Fibroblast of the aortic adventitia (primary cell): Measurements from ENCODE around the gene KCNQ5. TPM values are rescaled to one million over a fixed set of nuclear protein-coding genes. Genes with fewer than 3 reads are reported as not detected.

Experiments used
- DNase-seq: peaks from one replicate; pipeline ENCODE4 v3.0.0-alpha.2; 2010; ENCODE audit warnings: low read depth
- H3K4me3 ChIP-seq: 2 replicates; pipeline ENCODE4 v1.5.1; 2011; ENCODE audit warnings: low read depth, mild to moderate bottlenecking, control low read depth, low read length, moderate library complexity
- CTCF ChIP-seq: IDR thresholded peaks from 2 replicates; pipeline ENCODE4 v1.5.1; 2011; ENCODE audit warnings: mild to moderate bottlenecking, low read length, control low read depth, inconsistent platforms; ENCODE audit not compliant: insufficient read depth
- total RNA-seq: library from RNA; depleted of rRNA; stranded (reverse); fragments of >200 nt; gene quantifications from 2 replicates; pipeline ENCODE4 v1.2.3, GENCODE V29; 2012; ENCODE audit warnings: low replicate concordance

KCNQ5 gene
- total RNA-seq, 1 donor, result 9.4 TPM

GRCh38 chr6:73003302-73003701 lies 381.4 kb downstream of the KCNQ5 start:
- no peak overlapping the region for H3K4me3 ChIP-seq
- DNase-seq, result no peak
- no peak for TF ChIP-seq CTCF

- no peak for TF ChIP-seq CTCF
- no peak for DNase-seq
- H3K4me3 ChIP-seq, result no peak overlapping the region
These were observed 382.4 kb downstream of the KCNQ5 start for GRCh38 chr6:73004231-73004630.

GRCh38 chr6:73004861-73005260 lies 383.0 kb downstream of the KCNQ5 start:
- no peak for TF ChIP-seq CTCF
- DNase-seq, result no peak
- no peak overlapping the region for H3K4me3 ChIP-seq

GRCh38 chr6:73006146-73006545 lies 384.3 kb downstream of the KCNQ5 start:
- no peak overlapping the region for H3K4me3 ChIP-seq
- no peak for DNase-seq
- TF ChIP-seq CTCF, result no peak

DNA sequence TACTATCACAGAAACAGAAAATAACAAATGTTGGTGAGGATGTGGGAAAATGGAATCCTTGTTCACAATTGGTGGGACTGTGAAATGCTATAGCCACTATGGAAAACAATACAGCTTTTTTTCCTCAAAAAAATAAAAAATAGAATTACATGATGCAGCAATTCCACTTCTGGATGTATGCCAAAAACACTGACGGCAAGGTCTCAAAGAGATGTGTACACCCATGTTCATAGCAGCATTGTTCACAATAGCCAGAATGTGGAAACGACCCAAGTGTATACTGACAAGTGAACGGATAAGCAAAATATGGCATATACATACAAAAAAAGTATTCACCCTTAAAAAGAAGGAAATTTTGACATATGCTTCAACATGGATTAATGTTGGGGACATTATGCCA lies 390.1 kb downstream of the KCNQ5 start:
- H3K4me3 ChIP-seq, result no peak overlapping the region
- no peak for TF ChIP-seq CTCF
- peak; percentile 35 for DNase-seq

DNA sequence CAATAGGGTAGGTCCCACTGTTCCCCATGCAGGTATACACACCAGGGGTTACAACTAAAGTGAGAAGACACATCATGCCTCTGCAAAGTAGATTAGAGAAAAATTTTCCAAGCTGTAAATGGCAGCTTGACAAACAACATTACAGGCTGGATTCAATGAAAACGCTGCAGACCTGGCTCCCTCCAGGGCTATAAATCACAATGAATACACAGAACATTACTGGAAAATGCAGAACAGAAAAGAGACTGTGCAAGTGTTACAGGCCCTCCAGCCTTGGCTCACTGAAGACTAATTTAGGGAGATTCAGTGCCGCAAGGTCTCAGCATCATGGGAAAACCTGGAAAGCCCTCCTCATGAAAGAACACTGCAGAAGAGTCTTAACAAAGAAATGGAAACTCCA lies 395.6 kb downstream of the KCNQ5 start:
- DNase-seq, result no peak
- no peak overlapping the region for H3K4me3 ChIP-seq
- no peak for TF ChIP-seq CTCF

DNA sequence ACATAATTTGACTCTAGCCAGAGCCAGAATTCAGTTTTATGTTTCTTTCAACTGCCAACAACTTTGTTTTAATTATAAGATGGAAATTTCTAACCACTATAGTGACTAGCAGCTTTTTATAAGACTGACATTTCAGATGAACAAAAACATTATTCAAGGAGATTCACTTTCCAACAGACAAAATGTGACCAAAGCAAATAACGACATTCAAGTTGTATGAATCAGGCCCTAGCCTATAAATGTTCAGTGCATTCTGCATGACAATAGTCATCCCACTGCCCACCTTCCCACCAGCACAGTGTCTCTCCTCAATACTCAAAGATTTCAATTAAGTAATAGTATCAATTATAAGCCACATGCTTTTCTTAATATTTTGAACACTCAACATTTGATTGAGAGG lies 402.7 kb downstream of the KCNQ5 start:
- no peak for TF ChIP-seq CTCF
- H3K4me3 ChIP-seq, result no peak overlapping the region
- DNase-seq, result no peak
